Loucy (cell line): Measurements from ENCODE around the gene CYP2A13.
"Not testable (repeated sequence)": the region's sequence is repeated elsewhere in the genome, so short reads cannot be mapped to it uniquely, and the experiment has no call there.

Experiments used
- H2AFZ ChIP-seq: fragments of 200-600 bp; sonication (generic); 2 replicates; pipeline ENCODE4 v1.6.0; 2016; ENCODE audit warnings: antibody characterized with exemption, mild to moderate bottlenecking, low read length, moderate library complexity
- H3F3A ChIP-seq: fragments of 200-600 bp; 2 replicates; pipeline ENCODE4 v1.6.0; 2016; ENCODE audit warnings: antibody characterized with exemption, low read depth, mild to moderate bottlenecking
- H3K27me3 ChIP-seq: fragments of 200-600 bp; sonication (generic); 2 replicates; pipeline ENCODE4 v1.6.1; 2014; ENCODE audit warnings: low read length, mild to moderate bottlenecking; ENCODE audit not compliant: insufficient read depth, poor library complexity, severe bottlenecking
- H3K36me3 ChIP-seq: fragments of 200-600 bp; sonication (generic); 2 replicates; pipeline ENCODE4 v1.6.1; 2016; ENCODE audit warnings: low read length; ENCODE audit not compliant: insufficient read depth
- H3K4me1 ChIP-seq: fragments of 200-600 bp; sonication (generic); 2 replicates; pipeline ENCODE4 v1.5.1; 2014; ENCODE audit warnings: low read length, mild to moderate bottlenecking; ENCODE audit not compliant: insufficient read depth, poor library complexity, severe bottlenecking
- H3K4me2 ChIP-seq: fragments of 200-600 bp; sonication (generic); 2 replicates; pipeline ENCODE4 v1.6.0; 2014; ENCODE audit warnings: antibody characterized with exemption, low read length, low read depth, mild to moderate bottlenecking; ENCODE audit not compliant: poor library complexity, severe bottlenecking
- H3K4me3 ChIP-seq: fragments of 200-600 bp; sonication (generic); 2 replicates; pipeline ENCODE4 v1.5.1; 2014; ENCODE audit warnings: low read length, mild to moderate bottlenecking, mixed read lengths; ENCODE audit not compliant: poor library complexity, severe bottlenecking
- H3K79me2 ChIP-seq: fragments of 200-600 bp; sonication (generic); 2 replicates; pipeline ENCODE4 v1.6.1; 2014; ENCODE audit warnings: low read length; ENCODE audit not compliant: insufficient read depth
- H3K9ac ChIP-seq: fragments of 200-600 bp; sonication (generic); 2 replicates; pipeline ENCODE4 v1.6.0; 2014; ENCODE audit warnings: mild to moderate bottlenecking, low read depth, low read length, moderate library complexity; ENCODE audit not compliant: poor library complexity, severe bottlenecking
- H3K9me2 ChIP-seq: fragments of 200-600 bp; sonication (generic); replicated peaks from 2 replicates; pipeline ENCODE4 v1.6.1; 2016; ENCODE audit warnings: low read depth, low read length, mixed read lengths
- H3K9me3 ChIP-seq: fragments of 200-600 bp; sonication (generic); 2 replicates; pipeline ENCODE4 v1.6.1; 2014; ENCODE audit warnings: mild to moderate bottlenecking, antibody characterized with exemption, low read length, low read depth; ENCODE audit not compliant: insufficient read depth
- H4K20me1 ChIP-seq: fragments of 200-600 bp; sonication (generic); 2 replicates; pipeline ENCODE4 v1.6.0; 2014; ENCODE audit warnings: antibody characterized with exemption, low read length, mild to moderate bottlenecking; ENCODE audit not compliant: insufficient read depth, poor library complexity, severe bottlenecking
- CTCF ChIP-seq: fragments of 200-600 bp; sonication (generic); conservative IDR thresholded peaks from 2 replicates; pipeline ENCODE4 v1.5.1; 2014; ENCODE audit warnings: mild to moderate bottlenecking, antibody characterized with exemption, low read length
- EZH2phosphoT487 ChIP-seq: fragments of 200-600 bp; IDR thresholded peaks from 2 replicates; pipeline ENCODE4 v1.6.1; 2018; ENCODE audit warnings: antibody characterized with exemption, mild to moderate bottlenecking, moderate library complexity, borderline replicate concordance

The CYP2A13 gene

GRCh38 chr19:41096353-41096752, 8.1 kb downstream of the CYP2A13 start:
- Histone ChIP-seq H3K36me3 (no peaks in the 10 kb centered on the region), H2AFZ (no peak overlapping the region), H3K4me2 (no peak overlapping the region), H3K4me3 (no peak overlapping the region), H3K9me2 (no peaks in the 10 kb centered on the region), H4K20me1 (no peaks in the 10 kb centered on the region), H3F3A (no peaks in the 10 kb centered on the region), H3K4me1 (no peaks in the 10 kb centered on the region), H3K9ac (no peak overlapping the region), H3K27me3 (no peaks in the 10 kb centered on the region), H3K9me3 (no peaks in the 10 kb centered on the region), H3K79me2 (no peaks in the 10 kb centered on the region)
- TF ChIP-seq EZH2phosphoT487 (no peak), CTCF (no peak)

GRCh38 chr19:41097302-41097701, 9.1 kb downstream of the CYP2A13 start:
- H4K20me1 ChIP-seq: no peaks in the 10 kb centered on the region
- no peaks in the 10 kb centered on the region for H3K9me2 ChIP-seq
- no peak overlapping the region for H3K4me2 ChIP-seq
- H3K9me3 ChIP-seq: no peaks in the 10 kb centered on the region
- no peaks in the 10 kb centered on the region for H3K4me1 ChIP-seq
- no peaks in the 10 kb centered on the region for H3F3A ChIP-seq
- no peaks in the 10 kb centered on the region for H3K79me2 ChIP-seq
- no peaks in the 10 kb centered on the region for H3K36me3 ChIP-seq
- H3K27me3 ChIP-seq: no peaks in the 10 kb centered on the region
- no peak overlapping the region for H3K4me3 ChIP-seq
- H2AFZ ChIP-seq: no peak overlapping the region
- no peak overlapping the region for H3K9ac ChIP-seq
- TF ChIP-seq CTCF: no peak
- TF ChIP-seq EZH2phosphoT487: no peak

- Histone ChIP-seq H3K4me1 (no peaks in the 10 kb centered on the region), H3K36me3 (no peaks in the 10 kb centered on the region), H2AFZ (no peak overlapping the region), H3K9ac (no peak overlapping the region), H4K20me1 (no peaks in the 10 kb centered on the region), H3K4me2 (no peak overlapping the region), H3K9me2 (no peaks in the 10 kb centered on the region), H3F3A (no peaks in the 10 kb centered on the region), H3K4me3 (no peak overlapping the region), H3K9me3 (no peaks in the 10 kb centered on the region), H3K79me2 (no peaks in the 10 kb centered on the region), H3K27me3 (no peaks in the 10 kb centered on the region)
- no peak for TF ChIP-seq CTCF
- no peak for TF ChIP-seq EZH2phosphoT487
Measured at GRCh38 chr19:41098762-41099161, 10.5 kb downstream of the CYP2A13 start.

GRCh38 chr19:41102210-41102609, 14.0 kb downstream of the CYP2A13 start:
- not testable (repeated sequence) for H3K36me3 ChIP-seq, H3K4me2 ChIP-seq, H3K9me2 ChIP-seq, H3K27me3 ChIP-seq, H3K4me1 ChIP-seq, H4K20me1 ChIP-seq, H2AFZ ChIP-seq, H3F3A ChIP-seq, H3K79me2 ChIP-seq, H3K4me3 ChIP-seq, H3K9me3 ChIP-seq, H3K9ac ChIP-seq
